GM15510 (cell line): ENCODE results near the gene LRRC57.
A peak's percentile ranks its signal among the peaks of the same experiment; 100 is the strongest.

Source experiments
- POLR2A ChIP-seq: IDR thresholded peaks from 3 replicates; pipeline ENCODE4 v1.6.1; 2011; ENCODE audit warnings: borderline replicate concordance; ENCODE audit not compliant: insufficient read length; ENCODE audit errors: extremely low read depth

Gene LRRC57

GRCh38 chr15:42507514-42507913, 41.1 kb downstream of the LRRC57 start:
- TF ChIP-seq POLR2A, result no peak

GRCh38 chr15:42504631-42505030, 44.0 kb downstream of the LRRC57 start:
- TF ChIP-seq POLR2A, result no peak

DNA sequence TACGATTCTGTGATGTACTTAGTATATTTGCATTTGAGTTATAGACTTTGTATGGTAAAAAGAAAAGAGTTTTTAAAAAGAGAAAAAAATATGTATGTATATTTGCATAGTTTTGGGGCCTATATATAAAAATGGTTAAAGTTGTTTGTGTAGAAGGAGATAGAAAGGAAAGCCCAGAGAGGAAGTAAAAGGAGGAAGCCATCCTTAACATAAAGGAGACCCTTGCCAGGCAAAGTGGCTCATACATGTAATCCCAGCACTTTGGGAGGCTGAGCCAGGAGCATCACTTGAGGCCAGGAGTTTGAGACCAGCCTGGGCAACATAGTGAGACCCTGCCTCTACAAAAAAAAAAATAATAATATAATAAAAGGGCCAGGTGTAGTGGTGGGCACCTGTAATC, 44.8 kb downstream of the LRRC57 start:
- no peak for TF ChIP-seq POLR2A

GRCh38 chr15:42502477-42502876, 46.1 kb downstream of the LRRC57 start:
- TF ChIP-seq POLR2A, result no peak

GRCh38 chr15:42499858-42500609, 48.6 kb downstream of the LRRC57 start:
- no peak for TF ChIP-seq POLR2A

DNA sequence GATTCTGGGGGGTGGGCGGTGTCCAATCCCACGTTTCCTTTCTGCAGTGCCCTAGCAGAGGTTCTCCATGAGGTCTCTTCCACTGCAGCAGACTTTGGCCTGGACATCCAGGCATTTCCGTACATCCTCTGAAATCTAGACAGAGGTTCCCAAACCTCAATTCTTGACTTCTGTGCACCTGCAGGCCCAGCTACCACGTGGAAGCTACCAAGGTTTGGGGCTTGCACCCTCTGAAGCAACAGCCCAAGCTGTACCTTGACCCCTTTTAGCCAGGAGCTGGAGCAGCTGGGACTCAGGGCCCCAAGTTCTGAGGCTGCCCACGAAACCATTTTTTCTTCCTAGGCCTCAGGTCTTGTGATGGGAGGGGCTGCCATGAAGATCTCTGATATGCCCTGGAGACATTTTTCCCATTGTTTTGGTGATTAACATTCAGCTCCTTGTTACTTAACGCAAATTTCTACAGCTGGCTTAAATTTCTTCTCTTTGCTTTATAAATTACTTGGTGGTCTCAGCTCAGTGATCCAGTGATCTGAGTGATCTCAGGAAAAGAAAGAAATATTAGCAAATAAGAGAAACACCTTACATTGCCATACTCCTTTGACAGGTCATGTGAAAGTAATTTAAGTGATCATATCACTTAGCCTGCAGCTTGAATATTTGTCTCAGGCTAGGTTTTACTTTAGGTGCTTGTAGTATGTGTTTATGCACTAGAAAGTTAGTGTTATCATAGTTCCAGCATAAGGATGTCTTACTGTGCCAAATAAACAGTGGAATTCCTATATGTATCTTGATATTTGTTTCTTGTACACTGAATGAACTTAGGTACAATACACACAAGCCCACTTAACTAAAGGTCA, 50.2 kb downstream of the LRRC57 start:
- no peak for TF ChIP-seq POLR2A

- TF ChIP-seq POLR2A, result peak; percentile 79
Observed at GRCh38 chr15:42495361-42496212, 53.0 kb downstream of the LRRC57 start, which contains the start of gene SNAP23. Gene SNAP23 (plus strand): TSS chr15:42495634. CDS start chr15:42511847, 16,213 bp downstream.

DNA sequence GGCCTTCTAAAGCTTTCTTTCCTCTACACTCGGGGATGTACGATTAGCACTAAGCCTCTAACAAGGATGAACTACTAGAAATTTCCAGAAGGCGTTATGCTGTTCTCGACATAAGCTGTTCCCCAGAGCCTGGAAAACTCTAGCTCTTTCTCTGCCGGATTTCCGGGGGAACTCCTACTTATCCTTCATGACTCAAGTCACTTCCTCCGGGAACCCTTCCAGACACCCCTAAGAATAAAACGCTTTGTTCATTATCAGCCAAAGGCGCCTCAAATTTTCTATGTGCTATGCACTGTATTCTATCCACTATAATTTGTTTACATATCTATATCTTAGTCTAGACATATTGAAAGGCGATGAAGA, 53.6 kb downstream of the LRRC57 start:
- TF ChIP-seq POLR2A, result no peak

DNA sequence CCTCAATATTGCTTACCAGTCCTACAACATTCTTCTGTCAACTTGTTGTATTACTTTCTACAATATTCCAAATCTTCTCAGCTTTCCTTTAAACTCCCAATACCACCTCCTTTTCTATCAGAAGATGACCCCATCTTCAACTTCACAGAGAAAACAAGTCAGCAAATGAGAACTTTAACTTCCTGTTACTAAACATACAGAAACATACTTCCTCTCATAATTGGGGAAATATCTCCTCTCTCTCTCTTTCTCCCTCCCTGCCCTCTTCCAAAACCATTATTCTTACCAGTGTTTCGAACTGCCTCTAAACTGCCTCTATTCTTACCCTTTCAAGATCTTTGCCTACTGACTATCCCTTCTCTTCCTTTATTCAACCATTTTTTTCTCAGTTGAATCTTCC, 54.9 kb downstream of the LRRC57 start:
- no peak for TF ChIP-seq POLR2A

GRCh38 chr15:42491539-42492225, 56.9 kb downstream of the LRRC57 start:
- no peak for TF ChIP-seq POLR2A

DNA sequence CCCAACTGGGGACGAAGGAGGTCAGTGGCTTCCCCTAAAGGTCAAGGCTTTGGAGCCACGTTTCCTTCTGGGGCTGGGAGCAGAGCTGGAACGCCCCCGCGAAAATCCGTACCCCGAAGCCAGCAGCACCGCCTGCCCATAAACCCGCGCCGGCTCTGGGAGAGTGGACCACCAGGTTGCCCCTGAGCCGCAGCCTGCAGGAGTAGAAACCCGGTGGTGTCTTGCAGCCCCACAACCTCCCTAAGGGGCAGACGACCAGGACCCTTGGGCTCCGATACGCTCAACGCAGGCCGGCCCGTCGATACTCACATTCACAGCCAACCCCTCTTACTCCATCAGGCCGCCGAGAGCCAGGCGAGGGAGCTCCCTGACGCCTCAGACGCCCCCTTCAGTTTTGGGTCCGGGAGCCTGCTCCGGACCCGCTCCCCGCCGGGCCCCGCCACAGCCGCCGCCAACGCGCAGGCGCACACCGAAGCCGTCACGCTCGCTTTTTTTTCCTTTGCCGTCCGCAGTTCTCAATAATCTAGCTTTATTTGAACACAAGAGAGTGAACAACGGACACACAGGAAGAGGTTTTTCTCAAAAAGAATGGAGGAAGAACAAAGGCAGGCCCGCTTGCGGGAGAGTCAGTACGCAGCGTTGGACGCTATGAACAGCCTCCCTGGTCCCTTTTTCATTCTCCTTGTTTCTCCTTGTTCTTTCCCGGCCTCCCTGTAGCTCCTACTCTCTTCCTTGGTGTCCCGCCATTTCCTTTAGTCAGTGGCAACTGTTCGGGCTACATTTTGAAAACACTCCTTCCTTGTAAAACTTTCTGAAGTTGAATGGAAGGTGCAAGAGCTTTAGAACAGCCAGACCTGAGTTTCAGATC, 57.7 kb downstream of the LRRC57 start, which contains the start of gene ZNF106:
ZNF106 (minus strand) TSS at position 471 of the 868 bp plus-strand sequence. CDS start 18,852 bp downstream, outside the sequence.
- TF ChIP-seq POLR2A, result peak; percentile 92

GRCh38 chr15:42490291-42490670, 58.3 kb downstream of the LRRC57 start:
- TF ChIP-seq POLR2A, result no peak
